Measurements from ENCODE around the gene SLC39A10.

DNA sequence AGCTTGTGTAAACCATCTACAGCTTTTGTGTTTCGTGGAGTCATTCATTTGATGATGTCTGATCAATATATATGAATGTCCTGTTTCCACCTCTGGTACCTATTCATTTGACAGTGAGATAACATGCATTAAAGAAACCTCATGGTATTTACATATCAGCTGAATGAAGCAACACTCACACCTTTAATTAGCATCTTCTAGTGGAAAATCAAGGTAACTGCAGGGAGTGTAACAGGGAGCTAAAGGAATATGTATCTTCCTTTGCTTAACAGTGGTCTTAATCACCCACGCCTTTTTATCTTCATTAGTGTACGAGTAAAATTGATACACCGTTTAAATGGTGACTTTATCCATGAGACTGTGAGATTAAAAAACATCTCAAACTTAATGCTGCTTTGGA, 15.6 kb downstream of the SLC39A10 start:
- TF ChIP-seq POLR2A (IDR thresholded peaks at IDR 0.05), result no peak
- TF ChIP-seq EP300 (IDR thresholded peaks at IDR 0.05; ENCODE audit: low read depth), result no peak
- TF ChIP-seq, protein P1, sequence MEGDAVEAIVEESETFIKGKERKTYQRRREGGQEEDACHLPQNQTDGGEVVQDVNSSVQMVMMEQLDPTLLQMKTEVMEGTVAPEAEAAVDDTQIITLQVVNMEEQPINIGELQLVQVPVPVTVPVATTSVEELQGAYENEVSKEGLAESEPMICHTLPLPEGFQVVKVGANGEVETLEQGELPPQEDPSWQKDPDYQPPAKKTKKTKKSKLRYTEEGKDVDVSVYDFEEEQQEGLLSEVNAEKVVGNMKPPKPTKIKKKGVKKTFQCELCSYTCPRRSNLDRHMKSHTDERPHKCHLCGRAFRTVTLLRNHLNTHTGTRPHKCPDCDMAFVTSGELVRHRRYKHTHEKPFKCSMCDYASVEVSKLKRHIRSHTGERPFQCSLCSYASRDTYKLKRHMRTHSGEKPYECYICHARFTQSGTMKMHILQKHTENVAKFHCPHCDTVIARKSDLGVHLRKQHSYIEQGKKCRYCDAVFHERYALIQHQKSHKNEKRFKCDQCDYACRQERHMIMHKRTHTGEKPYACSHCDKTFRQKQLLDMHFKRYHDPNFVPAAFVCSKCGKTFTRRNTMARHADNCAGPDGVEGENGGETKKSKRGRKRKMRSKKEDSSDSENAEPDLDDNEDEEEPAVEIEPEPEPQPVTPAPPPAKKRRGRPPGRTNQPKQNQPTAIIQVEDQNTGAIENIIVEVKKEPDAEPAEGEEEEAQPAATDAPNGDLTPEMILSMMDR (IDR thresholded peaks at IDR 0.05), result peak in 4 of 5 experiments; percentile 12 to 32 (median 20)
- no peak for TF ChIP-seq POLR2AphosphoS5 (IDR thresholded peaks at IDR 0.05)
